ENCODE measurements around the gene PDPN.

The PDPN gene

GRCh38 chr1:13623021-13623637 is 39.5 kb downstream of the PDPN start:
- Histone ChIP-seq H3K36me3 (ENCODE audit: control insufficient read depth in 2 of 2, insufficient read depth in 1 of 2, low read length in 2 of 2) (no peaks in the 10 kb centered on the region), H3K9me3 (ENCODE audit: control insufficient read depth, insufficient read depth, low read depth, low read length) (no peaks in the 10 kb centered on the region), H3K4me1 (ENCODE audit: control insufficient read depth, insufficient read depth, low read length) (no peaks in the 10 kb centered on the region), H3K27ac (ENCODE audit: extremely low read depth, low read depth, low read length) (no peak overlapping the region), H3K4me3 (ENCODE audit: low read depth, low read length) (no peak overlapping the region)
- ChIA-PET POLR2A (no interaction called here), CTCF (interaction anchor here (0.6 kb wide), 1 partner anchor 35 kb away, joined by 3 read pairs; no protein-coding TSS in a partner anchor)
- TF ChIP-seq WT1 (tag by site-specific recombination; IDR thresholded peaks at IDR 0.05) (no peak), ZNF664 (tag by site-specific recombination; IDR thresholded peaks at IDR 0.05) (no peak), ZBTB49 (tag by site-specific recombination; IDR thresholded peaks at IDR 0.05; ENCODE audit: low read depth) (no peak), ZNF148 (tag by site-specific recombination; IDR thresholded peaks at IDR 0.05; ENCODE audit: borderline replicate concordance) (no peak), ZFP3 (tag by site-specific recombination; IDR thresholded peaks at IDR 0.05; ENCODE audit: low read depth) (no peak), ZNF747 (tag by site-specific recombination; IDR thresholded peaks at IDR 0.05) (no peak), ZNF529 (tag by site-specific recombination; IDR thresholded peaks at IDR 0.05; ENCODE audit: insufficient replicate concordance) (no peak), ZNF785 (tag by site-specific recombination; IDR thresholded peaks at IDR 0.05) (no peak), ZNF549 (tag by site-specific recombination; IDR thresholded peaks at IDR 0.05) (no peak), ZNF449 (tag by site-specific recombination; IDR thresholded peaks at IDR 0.05) (no peak), ZNF174 (tag by site-specific recombination; IDR thresholded peaks at IDR 0.05) (no peak)

- Histone ChIP-seq H3K36me3 (ENCODE audit: control insufficient read depth in 2 of 2, insufficient read depth in 1 of 2, low read length in 2 of 2) (no peaks in the 10 kb centered on the region), H3K4me3 (ENCODE audit: low read depth, low read length) (no peak overlapping the region), H3K4me1 (ENCODE audit: control insufficient read depth, insufficient read depth, low read length) (no peaks in the 10 kb centered on the region), H3K27ac (ENCODE audit: extremely low read depth, low read depth, low read length) (no peak overlapping the region), H3K9me3 (ENCODE audit: control insufficient read depth, insufficient read depth, low read depth, low read length) (no peaks in the 10 kb centered on the region)
- POLR2A ChIA-PET, result no interaction called here
- CTCF ChIA-PET, result no interaction called here
- TF ChIP-seq PRDM6 (tag by site-specific recombination; IDR thresholded peaks at IDR 0.05) (no peak), REST (tag by site-specific recombination; IDR thresholded peaks at IDR 0.05) (no peak), KLF8 (tag by site-specific recombination; IDR thresholded peaks at IDR 0.05) (no peak), ZNF501 (tag by site-specific recombination; IDR thresholded peaks at IDR 0.05) (no peak), MEIS1 (CRISPR knock-in tag; IDR thresholded peaks at IDR 0.05; ENCODE audit: borderline replicate concordance) (no peak), GLI2 (tag by site-specific recombination; IDR thresholded peaks at IDR 0.05; ENCODE audit: borderline replicate concordance, low read depth) (no peak), ZSCAN30 (tag by site-specific recombination; IDR thresholded peaks at IDR 0.05) (no peak), ZNF639 (tag by site-specific recombination; IDR thresholded peaks at IDR 0.05) (no peak), ZNF514 (tag by site-specific recombination; IDR thresholded peaks at IDR 0.05) (no peak), ZNF777 (tag by site-specific recombination; IDR thresholded peaks at IDR 0.05; ENCODE audit: borderline replicate concordance) (no peak), SP2 (tag by site-specific recombination; IDR thresholded peaks at IDR 0.05) (no peak)
Observed at GRCh38 chr1:13624526-13624925, 40.9 kb downstream of the PDPN start.

All from HEK293 (cell line).